Body of pancreas (tissue), 4 donors: ENCODE data around the gene PCGF5.

Source experiments
- POLR2A ChIP-seq, 3 donors: fragments of 450-650 bp; IDR thresholded peaks; one replicate each; pipeline ENCODE4 v1.6.1; 2016; ENCODE audit warnings: antibody characterized with exemption in 3 of 3, mild to moderate bottlenecking in 2 of 3
- TF ChIP-seq, protein P1 (sequence below), 7 experiments: fragments of 450-650 bp in 4 of 7; fragments of 200-600 bp in 3 of 7; sonication (generic) in 3 of 7; IDR thresholded peaks; one replicate each; pipeline ENCODE4 v1.5.1; 2016 to 2019; ENCODE audit warnings: antibody characterized with exemption in 7 of 7

GRCh38 chr10:91257310-91257709 is 36.8 kb downstream of the PCGF5 start:
- TF ChIP-seq, protein P1, sequence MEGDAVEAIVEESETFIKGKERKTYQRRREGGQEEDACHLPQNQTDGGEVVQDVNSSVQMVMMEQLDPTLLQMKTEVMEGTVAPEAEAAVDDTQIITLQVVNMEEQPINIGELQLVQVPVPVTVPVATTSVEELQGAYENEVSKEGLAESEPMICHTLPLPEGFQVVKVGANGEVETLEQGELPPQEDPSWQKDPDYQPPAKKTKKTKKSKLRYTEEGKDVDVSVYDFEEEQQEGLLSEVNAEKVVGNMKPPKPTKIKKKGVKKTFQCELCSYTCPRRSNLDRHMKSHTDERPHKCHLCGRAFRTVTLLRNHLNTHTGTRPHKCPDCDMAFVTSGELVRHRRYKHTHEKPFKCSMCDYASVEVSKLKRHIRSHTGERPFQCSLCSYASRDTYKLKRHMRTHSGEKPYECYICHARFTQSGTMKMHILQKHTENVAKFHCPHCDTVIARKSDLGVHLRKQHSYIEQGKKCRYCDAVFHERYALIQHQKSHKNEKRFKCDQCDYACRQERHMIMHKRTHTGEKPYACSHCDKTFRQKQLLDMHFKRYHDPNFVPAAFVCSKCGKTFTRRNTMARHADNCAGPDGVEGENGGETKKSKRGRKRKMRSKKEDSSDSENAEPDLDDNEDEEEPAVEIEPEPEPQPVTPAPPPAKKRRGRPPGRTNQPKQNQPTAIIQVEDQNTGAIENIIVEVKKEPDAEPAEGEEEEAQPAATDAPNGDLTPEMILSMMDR (IDR thresholded peaks at IDR 0.05): no peak
- TF ChIP-seq POLR2A (IDR thresholded peaks at IDR 0.05): no peak
